Sigmoid colon (tissue), 7 donors: ENCODE results near the gene BHLHA15. TPM values are rescaled to one million over a fixed set of nuclear protein-coding genes. Genes with fewer than 3 reads are reported as not detected.

Experiments used
- DNase-seq: peaks from one replicate; pipeline ENCODE4 v3.0.0-alpha.2; 2019
- H3K27ac ChIP-seq, 4 donors: fragments of 200-600 bp; sonication (generic); one replicate each; pipeline ENCODE4 v1.5.1; 2016 to 2019; ENCODE audit warnings: mild to moderate bottlenecking in 1 of 4
- H3K27me3 ChIP-seq, 3 donors: fragments of 200-600 bp; sonication (generic); one replicate each; pipeline ENCODE4 v1.5.1; 2019; ENCODE audit warnings: mild to moderate bottlenecking in 1 of 3
- H3K36me3 ChIP-seq, 4 donors: fragments of 200-600 bp; sonication (generic); one replicate each; pipeline ENCODE4 v1.5.1; 2016 to 2019
- H3K4me1 ChIP-seq, 4 donors: fragments of 200-600 bp; sonication (generic); one replicate each; pipeline ENCODE4 v1.5.1; 2017 to 2019
- H3K4me3 ChIP-seq, 4 donors: fragments of 200-600 bp; sonication (generic); one replicate each; pipeline ENCODE4 v1.5.1; 2017 to 2019; ENCODE audit warnings: mild to moderate bottlenecking in 2 of 4, moderate library complexity in 1 of 4
- H3K9me3 ChIP-seq, 4 donors: fragments of 200-600 bp in 3 of 4; sonication (generic) in 3 of 4; one replicate each; pipeline versions ENCODE4 v1.5.1 to v1.6.1; 2013 to 2019
- EP300 ChIP-seq, 4 donors: sonication (generic); formaldehyde crosslinking; IDR thresholded peaks; one replicate each; pipeline ENCODE4 v1.6.1; 2017; ENCODE audit warnings: antibody characterized with exemption in 4 of 4
- POLR2A ChIP-seq, 2 donors: fragments of 450-650 bp; IDR thresholded peaks; one replicate each; pipeline ENCODE4 v1.6.1; 2016; ENCODE audit warnings: antibody characterized with exemption in 2 of 2, mild to moderate bottlenecking in 2 of 2, moderate library complexity in 2 of 2
- POLR2AphosphoS5 ChIP-seq, 4 donors: sonication (generic); formaldehyde crosslinking; IDR thresholded peaks; one replicate each; pipeline ENCODE4 v1.6.1; 2017; ENCODE audit warnings: antibody characterized with exemption in 4 of 4
- WGBS, 2 donors: extraction: QIAGEN DNeasy Blood & Tissue Kit; methylation state at CpG; one replicate each; pipeline ENCODE4 v1.1.7; 2013; 5-methylcytosine and 5-hydroxymethylcytosine counted together
- intact Hi-C: fragments of 100-400 bp; cut with DNase I; formaldehyde crosslinking; loops from one replicate; pipeline ENCODE4 v1.15.1; 2023
- polyA plus RNA-seq, 3 donors: library from polyadenylated mRNA; stranded (reverse); fragments of 200-250 nt; gene quantifications; one replicate each; pipeline ENCODE4 v1.2.3, GENCODE V29; 2013
- total RNA-seq, 4 donors: library from RNA; depleted of rRNA; stranded (reverse); fragments of >200 nt; gene quantifications; one replicate each; pipeline ENCODE4 v1.1.0, GENCODE V29; 2016
- TF ChIP-seq, protein P1 (sequence below), 4 experiments: fragments of 450-650 bp in 3 of 4; fragments of 200-600 bp in 1 of 4; IDR thresholded peaks; one replicate each; pipeline ENCODE4 v1.5.1; 2016 to 2019; ENCODE audit warnings: antibody characterized with exemption in 4 of 4, mild to moderate bottlenecking in 3 of 4, moderate library complexity in 2 of 4
- donor health status: healthy with polysubstance abuse.
- donor health status: Bipolar disorder and iron deficiency.
- donor health status: healthy.

The BHLHA15 gene
- total and polyA plus RNA-seq, 7 donors = 1.2 to 1.4 TPM; not detected in 5

DNA sequence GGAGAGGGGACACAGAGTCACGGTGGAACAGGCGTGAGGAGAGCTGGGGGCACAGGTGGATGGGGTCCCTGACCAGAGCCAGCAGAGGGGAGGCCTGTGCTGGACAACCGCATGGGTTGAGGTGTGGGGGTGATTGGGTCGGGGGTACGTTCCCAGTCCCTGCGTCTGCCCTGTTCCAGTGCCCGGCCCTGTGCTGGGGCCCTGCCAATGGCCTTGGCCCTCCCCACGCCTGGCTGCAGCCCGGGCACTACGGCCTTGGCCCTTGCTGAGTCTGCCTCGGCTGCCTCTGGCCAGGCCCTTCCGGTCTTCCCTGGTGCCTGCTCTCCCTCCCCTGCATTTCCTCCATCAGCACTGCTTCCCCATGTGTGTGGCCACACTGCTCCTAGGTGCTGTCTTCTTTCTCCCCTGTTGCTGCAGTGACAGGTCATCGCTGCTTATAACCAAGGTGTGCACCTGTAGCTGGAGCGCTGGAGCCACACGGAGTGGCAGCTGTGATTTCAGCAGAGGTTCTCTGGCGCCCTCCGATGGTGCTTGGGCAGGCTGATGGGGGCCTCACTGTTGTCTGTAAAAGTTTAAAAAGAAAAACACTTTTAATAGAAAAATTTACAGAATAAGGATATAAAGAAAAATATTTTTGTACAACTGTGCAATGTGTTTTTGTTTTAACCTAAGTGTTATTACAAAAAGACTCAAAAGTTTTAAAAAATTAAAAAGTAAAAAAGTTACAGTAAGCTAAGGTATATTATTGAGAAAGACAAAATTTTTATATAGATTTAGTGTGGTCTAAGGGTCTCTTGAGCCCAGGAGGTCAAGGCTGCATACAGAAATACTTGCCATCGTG is 45.2 kb upstream of the BHLHA15 start:
- Histone ChIP-seq H3K4me1 (peaks cover 0 to 15% (median 13%) of the 10 kb centered on the region in 4 donors), H3K4me3 (no peak overlapping the region), H3K36me3 (peaks cover 0 to under 1% (median 0%) of the 10 kb centered on the region in 4 donors), H3K9me3 (no peaks in the 10 kb centered on the region), H3K27ac (no peak overlapping the region), H3K27me3 (no peaks in the 10 kb centered on the region)
- 56 to 75% methylated on average over 18 of the region's 18 CpGs for WGBS, 2 donors
- no peak for DNase-seq
- TF ChIP-seq, protein P1, sequence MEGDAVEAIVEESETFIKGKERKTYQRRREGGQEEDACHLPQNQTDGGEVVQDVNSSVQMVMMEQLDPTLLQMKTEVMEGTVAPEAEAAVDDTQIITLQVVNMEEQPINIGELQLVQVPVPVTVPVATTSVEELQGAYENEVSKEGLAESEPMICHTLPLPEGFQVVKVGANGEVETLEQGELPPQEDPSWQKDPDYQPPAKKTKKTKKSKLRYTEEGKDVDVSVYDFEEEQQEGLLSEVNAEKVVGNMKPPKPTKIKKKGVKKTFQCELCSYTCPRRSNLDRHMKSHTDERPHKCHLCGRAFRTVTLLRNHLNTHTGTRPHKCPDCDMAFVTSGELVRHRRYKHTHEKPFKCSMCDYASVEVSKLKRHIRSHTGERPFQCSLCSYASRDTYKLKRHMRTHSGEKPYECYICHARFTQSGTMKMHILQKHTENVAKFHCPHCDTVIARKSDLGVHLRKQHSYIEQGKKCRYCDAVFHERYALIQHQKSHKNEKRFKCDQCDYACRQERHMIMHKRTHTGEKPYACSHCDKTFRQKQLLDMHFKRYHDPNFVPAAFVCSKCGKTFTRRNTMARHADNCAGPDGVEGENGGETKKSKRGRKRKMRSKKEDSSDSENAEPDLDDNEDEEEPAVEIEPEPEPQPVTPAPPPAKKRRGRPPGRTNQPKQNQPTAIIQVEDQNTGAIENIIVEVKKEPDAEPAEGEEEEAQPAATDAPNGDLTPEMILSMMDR (IDR thresholded peaks at IDR 0.05) = peak in 1 of 4 experiments; percentile 39
- TF ChIP-seq POLR2AphosphoS5 (IDR thresholded peaks at IDR 0.05) = no peak
- no peak for TF ChIP-seq POLR2A (IDR thresholded peaks at IDR 0.05)
- intact Hi-C loops = no loop called here

DNA sequence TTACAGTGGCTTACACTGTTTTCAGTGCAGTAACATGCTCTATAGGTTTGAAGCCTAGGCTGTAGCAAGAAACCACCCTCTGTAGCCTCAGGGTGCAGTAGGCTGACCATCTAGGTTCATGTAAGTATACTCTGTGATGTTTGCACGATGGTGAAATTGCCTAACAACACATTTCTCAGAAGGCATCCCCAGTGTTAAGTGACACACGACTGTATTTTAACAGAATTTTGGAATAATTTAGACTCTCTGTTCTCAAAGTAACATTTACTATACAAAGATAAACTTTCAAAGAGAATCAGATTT is 44.6 kb upstream of the BHLHA15 start:
- WGBS, 2 donors = 74 to 86% methylated on average over 2 of the region's 2 CpGs
- peaks cover 0 to 6% (median 0%) of the 10 kb centered on the region in 4 donors for H3K36me3 ChIP-seq
- no peaks in the 10 kb centered on the region for H3K27me3 ChIP-seq
- no peak for TF ChIP-seq EP300 (IDR thresholded peaks at IDR 0.05)
- no peak for TF ChIP-seq POLR2AphosphoS5 (IDR thresholded peaks at IDR 0.05)
- no peak for TF ChIP-seq POLR2A (IDR thresholded peaks at IDR 0.05)
- TF ChIP-seq, protein P1 (IDR thresholded peaks at IDR 0.05) = no peak
- intact Hi-C loops = no loop called here
- no peaks in the 10 kb centered on the region for H3K9me3 ChIP-seq
- no peak for DNase-seq
- peaks cover 0 to 15% (median 13%) of the 10 kb centered on the region in 4 donors for H3K4me1 ChIP-seq
- H3K27ac ChIP-seq = no peak overlapping the region
- no peak overlapping the region for H3K4me3 ChIP-seq

DNA sequence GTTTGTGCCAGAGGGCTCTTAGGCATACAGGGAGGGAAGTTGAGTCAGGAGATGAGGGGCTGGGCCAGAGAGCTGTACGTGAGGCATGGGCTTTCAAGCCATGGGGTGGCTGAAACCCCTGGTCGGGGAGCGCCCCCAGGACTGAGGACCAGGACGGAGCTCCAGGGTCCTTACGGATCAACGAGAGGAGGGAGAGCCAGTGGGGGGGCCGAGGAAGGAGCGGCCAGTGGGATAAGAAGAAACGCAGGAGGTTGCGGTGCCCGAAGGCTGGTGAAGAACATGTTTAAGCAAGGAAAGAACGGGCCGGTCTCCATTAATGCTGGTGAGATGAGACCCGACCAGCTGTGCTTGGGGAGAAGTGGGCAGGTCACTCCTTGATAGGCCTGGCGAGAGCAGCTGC is 43.6 kb upstream of the BHLHA15 start:
- H3K4me3 ChIP-seq = no peak overlapping the region
- peaks cover 0 to 13% (median 0%) of the 10 kb centered on the region in 4 donors for H3K36me3 ChIP-seq
- DNase-seq = no peak
- peaks cover 0 to 15% (median 13%) of the 10 kb centered on the region in 4 donors for H3K4me1 ChIP-seq
- no peaks in the 10 kb centered on the region for H3K9me3 ChIP-seq
- intact Hi-C loops = loop anchor here (1.0 to 2.0 kb wide), 2 partner anchors 61 to 147 kb away; partner anchors contain the start of gene LMTK2
- H3K27ac ChIP-seq = no peak overlapping the region
- WGBS, 2 donors = 95 to 98% methylated on average over 15 of the region's 15 CpGs
- TF ChIP-seq POLR2A (IDR thresholded peaks at IDR 0.05) = no peak
- no peak for TF ChIP-seq EP300 (IDR thresholded peaks at IDR 0.05)
- TF ChIP-seq POLR2AphosphoS5 (IDR thresholded peaks at IDR 0.05) = no peak
- TF ChIP-seq, protein P1 (IDR thresholded peaks at IDR 0.05) = no peak
- no peaks in the 10 kb centered on the region for H3K27me3 ChIP-seq

DNA sequence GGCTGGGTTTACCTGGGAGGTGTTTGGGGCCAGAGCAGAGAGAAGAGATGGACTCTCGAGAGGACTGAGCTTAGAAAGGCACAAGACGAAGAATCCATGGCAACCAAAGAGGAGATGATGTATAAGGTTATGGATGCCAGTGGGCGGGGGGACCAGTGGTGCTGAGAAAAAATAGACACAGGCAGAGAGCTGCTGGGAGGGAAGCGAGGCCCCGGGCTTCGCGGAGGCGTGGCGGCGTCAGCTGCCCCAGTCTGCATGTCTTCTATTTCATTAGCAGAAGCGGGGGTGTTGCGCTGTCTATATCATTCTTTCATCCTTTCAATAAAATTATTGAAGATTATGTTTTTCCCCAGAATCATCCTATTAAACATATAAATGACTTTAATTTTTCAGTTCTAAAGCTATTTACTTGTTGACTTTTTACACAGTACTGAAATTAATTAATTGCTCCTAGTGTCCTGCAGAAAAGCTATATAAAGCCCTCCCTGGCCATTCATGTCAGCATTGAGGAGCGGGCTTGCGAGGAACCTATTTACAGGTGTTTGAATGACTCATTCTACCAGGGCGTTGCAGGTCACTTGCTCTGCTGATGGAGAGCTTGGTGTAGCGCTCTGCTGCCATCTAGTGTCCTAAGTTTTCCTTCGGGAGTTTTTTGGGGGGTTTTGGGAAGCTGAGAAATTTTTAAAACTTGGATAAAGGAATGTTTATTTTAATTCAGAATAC is 42.9 kb upstream of the BHLHA15 start:
- intact Hi-C loops = loop anchor here (1.0 to 2.0 kb wide), 2 partner anchors 62 to 148 kb away; partner anchors contain the start of gene LMTK2
- Histone ChIP-seq H3K4me1 (peaks cover 0 to 15% (median 12%) of the 10 kb centered on the region in 4 donors), H3K9me3 (no peaks in the 10 kb centered on the region), H3K27ac (no peak overlapping the region), H3K4me3 (no peak overlapping the region), H3K36me3 (peaks cover 0 to 19% (median 0%) of the 10 kb centered on the region in 4 donors), H3K27me3 (no peaks in the 10 kb centered on the region)
- no peak for TF ChIP-seq POLR2A (IDR thresholded peaks at IDR 0.05)
- TF ChIP-seq, protein P1 (IDR thresholded peaks at IDR 0.05) = peak; percentile 55 to 83 (median 61)
- no peak for DNase-seq
- WGBS, 2 donors = 63 to 74% methylated on average over 17 of the region's 17 CpGs
